ENCODE measurements around the gene PNMA5.

The PNMA5 gene

GRCh38 chrX:152958524-152959465 lies 35.1 kb downstream of the PNMA5 start:
- peak; percentile 83 for DNase-seq

- DNase-seq, result no peak
These were observed 35.9 kb downstream of the PNMA5 start for GRCh38 chrX:152958047-152958446.

- no peak for DNase-seq
These were observed 43.1 kb downstream of the PNMA5 start for GRCh38 chrX:152950786-152951185.

GRCh38 chrX:152949114-152949513 lies 44.8 kb downstream of the PNMA5 start:
- no peak for DNase-seq

GRCh38 chrX:152946681-152947080 lies 47.2 kb downstream of the PNMA5 start:
- no peak for DNase-seq

GRCh38 chrX:152945021-152945979 lies 48.6 kb downstream of the PNMA5 start:
- DNase-seq, result no peak

GRCh38 chrX:152943826-152944225 lies 50.1 kb downstream of the PNMA5 start:
- no peak for DNase-seq

- DNase-seq, result no peak
These were observed 51.9 kb downstream of the PNMA5 start for GRCh38 chrX:152942077-152942442.

GRCh38 chrX:152941328-152942076 lies 52.4 kb downstream of the PNMA5 start:
- peak; percentile 84 for DNase-seq

All from activated CD4-positive, alpha-beta T cell treated with anti-CD3 and anti-CD28 coated beads for 1 hour (primary cell).